HG03565 (cell line): ENCODE measurements around the gene CHST3.
"Not testable (repeated sequence)": the region's sequence is repeated elsewhere in the genome, so short reads cannot be mapped to it uniquely, and the experiment has no call there.

Source experiments
- ATAC-seq: cut with Tn5 transposase; IDR thresholded peaks from one replicate; pipeline ENCODE4 v1.9.1; 2021; ENCODE audit warnings: mild to moderate bottlenecking, moderate library complexity; ENCODE audit not compliant: unreplicated experiment

Gene CHST3, protein sequence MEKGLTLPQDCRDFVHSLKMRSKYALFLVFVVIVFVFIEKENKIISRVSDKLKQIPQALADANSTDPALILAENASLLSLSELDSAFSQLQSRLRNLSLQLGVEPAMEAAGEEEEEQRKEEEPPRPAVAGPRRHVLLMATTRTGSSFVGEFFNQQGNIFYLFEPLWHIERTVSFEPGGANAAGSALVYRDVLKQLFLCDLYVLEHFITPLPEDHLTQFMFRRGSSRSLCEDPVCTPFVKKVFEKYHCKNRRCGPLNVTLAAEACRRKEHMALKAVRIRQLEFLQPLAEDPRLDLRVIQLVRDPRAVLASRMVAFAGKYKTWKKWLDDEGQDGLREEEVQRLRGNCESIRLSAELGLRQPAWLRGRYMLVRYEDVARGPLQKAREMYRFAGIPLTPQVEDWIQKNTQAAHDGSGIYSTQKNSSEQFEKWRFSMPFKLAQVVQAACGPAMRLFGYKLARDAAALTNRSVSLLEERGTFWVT

DNA sequence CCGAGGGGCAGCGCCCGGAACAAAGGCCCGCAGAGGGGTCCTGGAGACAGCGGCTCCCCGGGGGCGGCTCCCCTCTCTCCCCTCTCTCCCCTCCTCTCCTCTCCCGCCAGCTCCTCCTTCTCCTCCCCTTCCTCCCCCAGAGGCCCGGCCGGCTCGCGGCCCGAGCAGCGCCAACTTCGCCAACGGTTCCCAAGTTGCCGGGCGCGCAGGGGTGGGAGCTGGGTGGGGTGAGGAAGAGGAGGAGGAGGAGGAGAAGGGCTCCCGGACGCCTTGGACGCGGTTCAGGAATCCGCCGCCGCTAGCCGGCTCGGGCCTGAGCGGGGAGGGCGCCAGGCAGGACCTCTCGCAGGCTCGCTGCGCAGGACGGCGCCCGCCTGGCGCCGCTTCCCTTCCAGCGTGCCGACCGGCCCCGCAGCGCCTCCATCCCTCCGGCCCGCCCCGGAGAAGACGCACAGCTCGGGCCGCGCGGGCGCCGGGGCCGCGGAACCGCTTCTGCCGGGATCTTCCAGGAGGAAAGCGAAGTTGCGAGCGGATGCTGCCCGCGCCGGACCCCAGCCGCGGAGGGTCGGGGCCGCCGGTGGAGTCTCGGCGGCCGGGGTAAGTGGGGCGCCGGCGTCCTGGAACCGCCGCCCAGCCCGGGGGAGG, at the start of gene CHST3:
Gene CHST3 (plus strand): TSS at position 298 of the 645 bp plus-strand sequence. CDS start 41,448 bp downstream, outside the sequence.
- no peak for ATAC-seq

DNA sequence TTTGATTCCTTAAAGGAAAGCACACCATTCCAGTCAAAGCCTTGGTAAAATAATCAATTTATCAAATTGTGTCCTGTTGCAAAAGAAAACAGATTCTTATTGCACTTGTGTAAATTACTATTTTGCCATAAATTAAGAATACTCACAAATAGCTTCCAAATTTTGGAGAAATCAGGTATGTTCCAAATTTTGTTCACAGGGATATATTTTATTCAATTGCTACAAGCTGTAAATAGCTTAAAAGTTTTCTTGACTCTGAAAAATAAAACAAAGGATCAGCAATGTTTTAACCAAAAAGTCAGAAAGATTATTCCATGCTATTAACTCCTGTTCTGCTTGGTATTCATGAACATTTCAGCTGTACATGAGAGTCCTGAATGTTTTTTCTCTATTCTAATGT, 47.4 kb upstream of the CHST3 start:
- no peak for ATAC-seq

DNA sequence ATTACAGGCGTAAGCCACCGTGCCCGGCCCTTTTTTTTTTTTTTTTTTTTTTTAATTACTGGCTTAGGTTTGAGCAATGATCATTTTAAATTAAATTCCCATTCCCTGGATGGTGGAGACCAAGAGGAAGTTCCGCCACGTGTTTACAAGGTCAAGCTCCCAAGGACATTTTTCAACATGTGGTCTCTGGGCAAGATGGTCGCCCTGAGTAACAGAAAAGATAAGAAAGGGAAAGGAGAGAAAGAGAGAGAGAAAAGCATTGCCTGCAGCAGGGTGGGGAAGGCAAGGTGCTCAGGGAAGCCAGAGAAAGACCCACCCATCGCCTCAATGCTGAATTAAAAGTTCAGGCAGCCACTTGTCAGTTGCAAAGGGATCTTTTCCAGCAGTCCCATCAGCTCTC, 45.2 kb upstream of the CHST3 start:
- no peak for ATAC-seq

DNA sequence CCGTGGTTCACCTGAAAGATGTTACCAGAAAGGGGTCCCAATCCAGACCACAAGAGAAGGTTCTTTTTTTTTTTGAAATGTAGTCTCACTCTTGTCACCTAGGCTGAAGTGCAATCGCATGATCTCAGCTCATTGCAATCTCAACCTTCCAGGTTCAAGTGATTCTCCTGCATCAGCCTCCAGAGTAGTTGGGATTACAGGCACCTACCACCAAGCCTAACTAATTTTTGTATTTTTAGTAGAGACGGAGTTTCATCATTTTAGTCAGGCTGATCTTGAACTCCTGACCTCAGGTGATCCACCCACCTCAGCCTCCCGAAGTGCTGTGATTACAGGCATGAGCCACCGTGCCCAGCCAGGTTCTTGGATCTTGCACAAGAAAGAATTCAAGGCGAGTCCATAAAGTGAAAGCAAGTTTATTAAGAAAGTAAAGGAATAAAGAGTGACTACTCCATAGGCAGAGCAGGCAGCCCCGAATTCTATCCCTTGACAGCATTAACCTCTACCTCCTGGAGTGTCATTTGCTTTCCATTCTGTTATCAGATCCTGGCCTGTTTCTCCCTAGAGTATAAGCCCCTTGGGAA, 44.1 kb upstream of the CHST3 start:
- ATAC-seq, result not testable (repeated sequence)

DNA sequence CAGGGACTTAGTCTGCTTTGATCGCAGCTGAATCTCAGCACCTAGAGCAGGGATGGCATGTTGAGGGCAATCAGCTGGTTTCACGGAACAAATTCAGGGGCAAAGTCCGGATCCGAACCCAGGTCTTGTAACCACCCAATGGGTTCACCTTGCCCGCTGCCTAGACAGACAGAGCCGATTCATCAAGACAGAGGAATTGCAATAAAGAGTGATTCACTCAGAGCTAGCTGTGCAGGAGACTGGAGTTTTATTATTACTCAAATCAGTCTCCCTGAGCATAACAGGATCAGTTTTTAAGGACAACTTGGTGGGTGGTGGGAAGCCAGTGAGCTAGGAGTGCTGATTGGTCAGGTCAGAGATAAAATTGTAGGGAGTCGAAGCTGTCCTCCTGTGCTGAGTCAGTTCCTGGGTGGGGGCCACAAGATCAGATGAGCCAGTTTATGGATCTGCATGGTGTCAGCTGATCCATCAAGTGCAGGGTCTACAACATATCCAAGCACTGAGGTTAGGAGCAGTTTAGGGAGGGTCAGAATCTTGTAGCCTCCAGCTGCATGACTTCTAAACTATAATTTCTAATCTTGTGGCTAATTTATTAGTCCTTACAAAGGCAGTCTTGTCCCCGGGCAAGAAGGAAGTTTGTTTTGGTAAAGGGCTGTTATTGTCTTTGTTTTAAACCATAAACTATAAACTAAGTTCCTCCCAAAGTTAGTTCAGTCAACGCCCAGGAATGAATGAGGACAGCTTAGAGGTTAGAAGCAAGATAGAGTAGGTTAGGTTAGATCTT, 43.5 kb upstream of the CHST3 start:
- ATAC-seq, result no peak

DNA sequence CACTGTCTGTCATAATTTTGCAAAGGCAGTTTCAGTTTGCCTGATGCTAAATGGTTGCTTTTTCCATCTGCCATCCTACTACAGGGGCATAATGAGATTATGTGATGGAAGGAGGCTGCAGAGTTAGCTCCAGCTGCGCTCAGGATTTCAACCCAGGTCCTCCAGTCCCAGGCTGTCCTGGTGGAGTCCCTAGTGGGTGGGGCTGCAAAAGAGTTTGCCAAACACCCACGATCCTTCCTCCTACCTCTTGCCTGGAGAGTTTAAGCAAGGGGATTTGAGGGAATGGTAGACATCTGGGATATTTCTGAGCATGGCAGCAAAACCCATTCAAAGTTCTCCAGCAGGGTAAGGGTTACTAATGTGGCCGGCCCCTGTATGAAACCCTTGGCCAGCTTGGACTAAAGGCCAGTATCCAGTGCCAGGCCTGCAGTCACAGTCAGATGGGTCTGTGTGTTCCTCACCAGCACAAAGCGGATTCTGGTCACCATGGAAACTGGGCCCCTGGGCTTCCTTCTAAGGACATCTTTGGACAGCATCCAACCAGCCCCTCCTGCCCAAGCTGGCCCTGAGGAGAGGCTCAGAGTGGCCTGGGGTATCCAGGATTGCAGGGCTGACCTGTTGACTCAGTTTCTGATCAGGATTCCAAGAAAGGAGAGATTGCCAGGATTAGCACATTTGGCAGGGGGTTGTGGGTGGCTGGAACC, 42.7 kb upstream of the CHST3 start:
- ATAC-seq, result no peak

DNA sequence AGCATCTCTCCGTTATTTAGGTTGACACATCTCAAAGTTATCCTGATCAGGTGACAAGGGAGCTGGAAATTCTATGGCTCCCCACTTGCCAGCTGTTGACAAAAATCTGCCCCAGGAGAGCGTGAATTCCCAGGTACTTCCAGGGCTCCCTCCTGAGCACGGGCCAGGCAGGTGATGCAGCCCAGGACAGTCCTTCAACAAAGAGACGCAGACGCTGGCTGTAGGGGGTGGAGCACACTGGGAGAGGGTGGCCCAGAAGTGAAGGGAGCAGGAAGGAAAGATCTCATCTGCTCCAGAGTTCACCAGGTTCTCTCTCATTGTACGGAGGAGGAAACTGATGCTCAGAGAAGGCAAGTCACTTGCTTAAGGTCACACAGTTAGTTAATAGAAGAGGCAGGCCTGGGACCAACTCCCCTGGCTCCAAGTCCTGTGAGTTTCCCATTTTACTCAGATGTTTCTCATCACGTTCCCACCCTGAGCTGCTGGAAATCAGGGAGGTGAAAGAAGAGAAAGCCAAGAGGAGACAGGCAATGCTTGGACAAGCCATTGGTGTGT, 41.0 kb upstream of the CHST3 start:
- ATAC-seq, result no peak

DNA sequence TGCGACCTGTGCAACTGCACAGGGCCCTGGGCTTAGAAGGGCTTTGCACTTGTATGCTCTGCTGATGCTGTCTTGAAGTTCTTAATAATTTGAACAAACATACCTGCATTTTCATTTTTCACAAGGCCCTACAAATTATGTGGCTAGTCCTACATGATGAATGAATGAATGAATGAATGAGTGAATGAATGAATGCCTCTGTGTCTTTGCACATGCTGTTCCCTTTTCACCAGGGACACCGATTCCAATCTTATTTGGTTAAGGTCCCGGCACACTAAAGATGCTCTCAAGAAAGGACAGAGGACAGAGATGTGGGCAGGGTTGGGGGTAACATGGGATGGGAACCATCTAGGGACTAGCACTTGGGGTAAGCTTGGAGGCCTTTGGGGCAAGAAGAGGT, 39.4 kb upstream of the CHST3 start:
- ATAC-seq, result no peak

DNA sequence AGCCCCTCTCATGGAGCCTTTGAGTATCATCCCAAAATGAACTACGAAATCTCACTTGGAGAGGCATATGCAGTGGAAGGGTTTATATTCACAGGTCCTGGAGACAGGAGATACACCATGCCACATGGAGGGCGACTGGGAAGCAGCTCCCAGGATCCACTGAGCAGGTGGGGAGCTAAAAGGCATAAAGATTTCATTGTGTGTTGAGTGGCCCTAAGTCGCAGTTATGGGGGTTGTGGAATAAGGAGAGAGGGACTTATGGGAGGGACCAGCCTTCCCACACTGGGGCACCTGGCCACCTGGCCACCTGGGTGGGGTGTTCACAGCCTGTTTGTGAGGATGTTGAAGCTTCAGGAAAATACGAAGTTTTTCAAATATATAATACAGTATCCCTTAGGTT, 37.0 kb upstream of the CHST3 start:
- ATAC-seq, result no peak

DNA sequence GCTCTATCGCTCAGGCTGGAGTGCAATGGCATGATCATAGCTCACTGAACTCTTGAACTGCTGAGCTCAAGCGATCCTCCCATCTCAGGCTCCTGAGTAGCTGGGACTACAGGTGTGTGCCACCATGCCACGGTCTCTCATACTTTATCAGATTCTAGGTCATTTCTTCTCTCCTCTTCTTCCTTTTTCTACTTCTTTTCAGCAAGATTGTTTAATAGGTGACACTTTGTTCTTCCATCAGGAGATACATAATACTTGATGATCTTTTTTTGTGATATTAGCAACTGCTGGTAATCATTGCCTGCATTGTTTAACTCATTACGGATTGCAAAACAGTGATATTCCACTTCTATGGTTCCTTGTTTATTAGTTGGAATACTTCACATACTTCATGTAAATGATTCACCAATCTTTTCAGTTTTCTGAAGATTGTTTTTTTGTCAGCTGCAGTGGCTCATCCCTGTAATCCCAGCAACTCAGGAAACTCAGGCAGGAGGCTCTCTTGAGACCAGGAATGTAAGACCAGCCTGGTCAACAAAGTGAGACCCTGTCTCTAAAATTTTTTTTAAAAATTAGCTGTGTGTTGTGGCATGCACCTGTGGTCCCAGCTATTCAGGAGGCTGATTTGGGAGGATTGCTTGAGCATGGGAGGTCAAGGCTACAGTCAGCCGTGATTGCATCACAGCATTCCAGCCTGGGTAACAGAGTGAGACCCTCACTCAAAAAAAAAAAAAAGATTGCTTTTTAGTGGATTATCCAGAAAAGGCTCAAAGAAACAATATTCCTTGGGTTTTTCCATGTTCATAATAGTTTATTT, 36.2 kb upstream of the CHST3 start:
- no peak for ATAC-seq

DNA sequence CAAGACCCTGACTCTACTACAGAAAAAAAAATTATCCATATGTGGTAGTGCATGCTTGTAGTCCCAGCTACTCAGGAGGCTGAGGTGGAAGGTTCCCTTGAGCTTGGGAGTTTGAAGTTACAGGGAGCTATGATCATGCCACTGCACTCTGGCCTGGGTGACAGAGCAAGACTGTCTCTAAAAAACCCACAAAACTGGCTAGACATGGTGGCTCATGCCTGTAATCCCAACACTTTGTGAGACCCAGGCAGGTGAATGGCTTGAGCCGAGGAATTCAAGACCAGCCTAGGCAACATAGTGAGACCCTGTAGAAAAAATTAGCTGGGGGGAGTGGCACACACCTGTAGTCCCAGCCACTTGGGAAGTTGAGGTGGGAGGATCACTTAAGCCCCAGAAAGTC, 32.9 kb upstream of the CHST3 start:
- no peak for ATAC-seq

DNA sequence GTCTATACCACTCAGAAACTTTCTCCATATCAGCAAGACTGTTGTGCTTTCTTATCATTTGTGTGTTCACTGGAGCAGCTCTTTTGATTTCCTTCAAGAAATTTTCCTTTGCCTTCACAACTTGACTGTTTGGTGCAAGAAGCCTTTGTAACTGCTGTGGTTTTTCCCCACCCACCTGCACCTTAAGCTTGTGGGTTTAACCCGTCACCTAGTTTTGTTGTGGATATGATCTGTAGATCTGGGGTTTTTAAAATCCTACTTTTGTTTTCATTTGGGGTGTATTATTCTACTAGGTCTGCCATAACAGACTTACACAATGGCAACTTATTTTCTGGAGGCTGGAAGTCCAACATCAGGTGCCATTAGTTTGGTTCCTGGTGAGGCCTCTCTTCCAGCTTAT, 30.5 kb upstream of the CHST3 start:
- ATAC-seq, result no peak

DNA sequence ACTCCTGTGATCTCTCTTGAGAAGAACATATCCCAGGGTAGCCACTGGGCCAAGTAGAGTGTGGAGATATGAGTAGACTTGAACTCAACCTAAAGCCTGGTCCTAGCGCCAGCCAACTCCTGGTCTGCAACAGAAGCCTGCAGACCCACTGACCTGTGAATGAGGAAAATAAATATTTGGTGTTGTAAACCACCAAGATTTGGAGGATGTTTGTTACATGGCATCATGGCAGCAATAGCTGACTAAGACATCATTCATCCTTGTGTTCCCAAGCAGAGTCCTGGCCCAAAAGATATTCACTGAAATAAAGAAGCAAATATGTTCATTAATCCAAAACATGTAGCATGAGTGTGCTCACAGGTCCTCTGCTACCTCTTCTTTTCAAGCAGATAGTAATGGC, 26.0 kb upstream of the CHST3 start:
- no peak for ATAC-seq

DNA sequence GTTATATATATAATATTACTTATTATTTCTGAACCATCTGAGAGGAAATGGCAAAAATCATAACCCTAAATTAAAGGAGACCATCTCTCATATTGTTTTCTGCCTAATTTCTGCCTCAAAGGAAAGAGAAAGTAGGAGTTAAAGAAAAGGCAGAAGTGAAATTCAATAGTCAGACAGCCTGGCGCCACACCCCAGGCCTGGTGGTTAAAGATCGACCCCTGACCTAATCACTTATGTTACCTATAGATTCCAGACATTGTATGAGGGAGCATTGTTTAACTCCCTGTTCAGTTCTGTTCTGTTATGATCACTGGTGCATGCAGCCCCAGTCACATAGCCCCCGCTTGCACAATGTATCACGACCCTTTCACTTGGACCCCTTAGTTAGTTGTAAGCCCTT, 24.9 kb upstream of the CHST3 start:
- no peak for ATAC-seq

DNA sequence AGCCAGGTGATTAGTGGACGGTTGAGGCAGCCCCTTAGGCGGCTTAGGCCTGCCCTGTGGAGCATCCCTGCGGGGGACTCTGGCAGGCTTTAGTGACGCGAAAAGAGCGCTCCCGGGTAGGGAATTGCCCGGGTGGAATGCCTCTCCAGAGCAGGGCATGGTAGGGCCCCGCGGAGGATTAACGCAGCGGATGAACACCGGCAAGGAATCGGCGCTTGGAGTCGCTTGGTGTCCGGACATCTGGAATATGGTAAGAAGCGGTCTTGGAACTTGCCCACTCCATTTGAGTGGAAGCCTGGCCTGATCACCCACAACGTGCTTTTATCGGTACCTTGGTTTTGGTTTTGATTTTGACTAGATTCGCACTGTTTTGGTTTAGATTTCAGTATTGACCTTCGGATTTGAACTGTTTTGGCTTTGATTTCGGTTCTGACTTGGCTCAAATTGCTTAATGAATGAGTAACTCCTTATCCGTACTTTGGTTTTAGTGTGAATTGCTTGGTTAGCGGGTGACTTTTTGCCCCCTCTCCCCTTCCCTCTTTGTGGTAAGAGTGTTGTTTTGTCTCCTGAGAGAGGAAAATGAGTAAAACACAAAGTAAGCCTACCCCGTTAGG, 24.2 kb upstream of the CHST3 start:
- no peak for ATAC-seq

DNA sequence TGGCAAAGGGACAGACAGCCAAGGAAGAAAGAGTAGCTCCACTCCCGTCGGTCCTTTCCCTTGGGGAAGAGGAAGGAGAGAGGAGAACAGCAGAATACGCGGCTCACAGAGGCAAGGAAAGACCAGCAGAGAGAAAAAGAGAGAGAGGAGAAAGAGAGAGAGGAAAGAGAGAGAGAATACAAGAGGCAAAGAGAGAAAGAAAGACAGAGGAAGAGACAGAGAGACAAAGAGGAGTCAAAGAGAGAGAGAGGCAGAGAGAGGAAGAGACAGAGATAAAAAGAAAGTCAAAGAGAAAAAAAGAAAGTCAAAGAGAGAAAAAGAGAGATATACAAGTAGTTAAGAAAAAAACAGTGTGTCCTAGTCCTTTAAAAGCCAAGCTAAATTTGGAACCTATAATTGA, 23.4 kb upstream of the CHST3 start:
- no peak for ATAC-seq

DNA sequence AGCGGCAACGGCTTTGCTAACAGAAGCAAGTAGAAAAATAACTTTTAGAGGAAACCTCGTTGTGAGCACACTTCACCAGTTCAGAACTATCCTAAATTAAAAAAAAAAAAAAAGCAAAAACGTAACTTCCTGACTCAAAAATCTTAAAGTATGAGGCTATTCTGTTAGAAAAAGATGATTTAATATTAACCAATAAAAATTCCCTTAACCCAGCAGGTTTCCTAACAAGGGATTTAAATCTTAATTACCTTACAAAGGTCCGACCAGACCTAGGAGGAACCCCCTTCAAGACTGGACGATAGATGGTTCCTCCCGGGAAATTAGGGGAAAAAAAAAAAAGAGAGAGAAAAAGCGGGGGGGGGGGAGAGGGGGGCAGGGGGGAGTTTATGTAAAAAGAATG, 22.9 kb upstream of the CHST3 start:
- ATAC-seq, result no peak

DNA sequence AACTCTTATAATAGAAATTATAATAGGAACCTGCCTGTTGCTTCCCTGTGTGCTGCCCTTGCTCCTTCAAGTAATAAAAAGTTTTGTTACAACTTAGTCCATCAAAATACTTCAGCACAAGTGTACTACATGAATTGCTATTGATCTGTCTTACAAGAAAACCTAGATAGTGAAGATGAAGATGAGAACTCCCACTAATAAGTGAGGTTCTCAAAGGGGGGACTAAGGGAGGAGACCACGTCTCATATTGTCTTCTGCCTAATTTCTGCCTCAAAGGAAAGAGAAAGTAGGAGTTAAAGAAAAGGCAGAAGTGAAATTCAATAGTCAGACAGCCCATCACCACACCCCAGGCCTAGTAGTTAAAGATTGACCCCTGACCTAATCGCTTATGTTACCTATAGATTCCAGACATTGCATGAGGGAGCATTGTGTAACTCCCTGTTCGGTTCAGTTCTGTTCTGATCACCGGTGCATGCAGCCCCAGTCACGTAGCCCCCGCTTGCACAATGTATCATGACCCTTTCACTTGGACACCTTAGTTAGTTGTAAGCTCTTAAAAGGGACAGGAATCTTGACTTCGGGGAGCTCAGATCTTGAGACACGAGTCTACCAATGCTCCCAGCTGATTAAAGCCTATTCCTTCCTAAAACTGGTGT, 18.2 kb upstream of the CHST3 start:
- no peak for ATAC-seq

DNA sequence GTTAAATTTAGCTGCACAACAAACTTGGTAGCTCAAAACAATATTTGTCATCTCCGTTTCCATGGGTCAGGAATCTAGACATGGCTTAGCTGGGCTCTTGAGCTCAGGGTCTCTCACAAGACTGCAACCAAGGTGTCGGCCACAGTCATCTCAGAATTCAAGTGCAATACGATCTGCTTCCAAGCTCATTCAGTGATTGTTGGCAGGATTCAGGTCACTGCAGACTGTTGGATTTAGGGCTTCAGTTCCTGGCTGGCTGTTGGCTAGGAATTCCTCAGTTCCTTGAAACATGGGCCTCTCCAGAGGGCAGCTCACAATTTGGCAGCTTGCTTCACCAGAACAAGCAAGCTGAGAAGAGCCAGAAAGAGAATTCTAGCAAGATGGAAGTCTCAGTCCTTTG, 17.5 kb upstream of the CHST3 start:
- ATAC-seq, result no peak
